SK-N-SH (cell line): ENCODE measurements around the gene MRRF. TPM values are rescaled to one million over a fixed set of nuclear protein-coding genes. Genes with fewer than 3 reads are reported as not detected.

Experiments used
- CTCF ChIA-PET: fragments of 300-600, 350-600 bp; formaldehyde crosslinking; extraction: SDS; loops from one replicate; lab custom pipeline; 2021; lab: Yijun Ruan, JAX
- POLR2A ChIA-PET: fragments of 350-600 bp; sonication (Branson Sonifier 250); formaldehyde crosslinking; extraction: SDS; loops from one replicate; lab custom pipeline; 2020; ENCODE audit warnings: antibody characterized with exemption, inconsistent platforms; lab: Yijun Ruan, JAX
- DNase-seq: peaks from one replicate; pipeline ENCODE4 v3.0.0; 2012
- H2AFZ ChIP-seq: fragments of 200-600 bp; sonication (generic); 2 replicates; pipeline ENCODE4 v1.8.1; 2016; ENCODE audit warnings: antibody characterized with exemption, mild to moderate bottlenecking, low read depth
- H3F3A ChIP-seq: fragments of 200-600 bp; sonication (generic); replicated peaks from 2 replicates; pipeline ENCODE3; 2016; ENCODE audit warnings: antibody characterized with exemption, mild to moderate bottlenecking; ENCODE audit not compliant: insufficient read depth
- H3K27ac ChIP-seq, 2 experiments: fragments of 200-500 bp in 1 of 2; fragments of 200-600 bp in 1 of 2; sonication (Bioruptor generic) in 1 of 2; sonication (generic), shearing (Covaris generic) in 1 of 2; 2 replicates each; pipeline versions ENCODE4 v1.5.1 to v1.6.1; 2014 to 2016; ENCODE audit warnings: low read depth in 2 of 2, inconsistent platforms in 1 of 2, low read length in 1 of 2, mild to moderate bottlenecking in 1 of 2, mixed read lengths in 1 of 2
- H3K27me3 ChIP-seq: fragments of 200-600 bp; sonication (generic), shearing (Covaris generic); 2 replicates; pipeline ENCODE4 v1.6.1; 2016; ENCODE audit warnings: mixed run types; ENCODE audit not compliant: insufficient read depth
- H3K36me3 ChIP-seq, 2 experiments: fragments of 200-500 bp in 1 of 2; fragments of 200-600 bp in 1 of 2; sonication (Bioruptor generic) in 1 of 2; sonication (generic) in 1 of 2; replicated peaks in 1 of 2; 2 replicates each; pipeline versions ENCODE3 to v1.5.1; 2014 to 2016; ENCODE audit warnings: low read length in 1 of 2, mild to moderate bottlenecking in 1 of 2; ENCODE audit not compliant: insufficient read depth in 2 of 2, control insufficient read depth in 1 of 2
- H3K4me1 ChIP-seq, 2 experiments: fragments of 200-500 bp in 1 of 2; fragments of 200-600 bp in 1 of 2; sonication (Bioruptor generic) in 1 of 2; sonication (generic), shearing (Covaris generic) in 1 of 2; 2 replicates each; pipeline versions ENCODE4 v1.5.1 to v1.6.1; 2014 to 2016; ENCODE audit warnings: low read depth in 1 of 2, low read length in 1 of 2, mixed run types in 1 of 2; ENCODE audit not compliant: insufficient read depth in 2 of 2, control insufficient read depth in 1 of 2
- H3K4me2 ChIP-seq: fragments of 200-600 bp; sonication (generic), shearing (Covaris generic); 2 replicates; pipeline ENCODE4 v1.6.1; 2017; ENCODE audit warnings: mixed run types
- H3K4me3 ChIP-seq, 2 experiments: fragments of 200-500 bp in 1 of 2; fragments of 200-600 bp in 1 of 2; sonication (Bioruptor generic) in 1 of 2; sonication (generic), shearing (Covaris generic) in 1 of 2; 2 replicates each; pipeline versions ENCODE4 v1.5.1 to v1.8.1; 2014 to 2016; ENCODE audit warnings: low read depth in 2 of 2, inconsistent platforms in 1 of 2, low read length in 1 of 2, mild to moderate bottlenecking in 1 of 2, mixed read lengths in 1 of 2, moderate library complexity in 1 of 2
- H3K79me2 ChIP-seq: fragments of 200-600 bp; sonication (generic); 2 replicates; pipeline ENCODE4 v1.8.1; 2017; ENCODE audit warnings: mild to moderate bottlenecking; ENCODE audit not compliant: insufficient read depth
- H3K9ac ChIP-seq: fragments of 200-600 bp; sonication (generic); 2 replicates; pipeline ENCODE4 v1.6.1; 2017; ENCODE audit warnings: mixed run types
- H3K9me2 ChIP-seq: fragments of 200-600 bp; sonication (generic); 2 replicates; pipeline ENCODE4 v1.6.1; 2017; ENCODE audit warnings: mixed run types
- H3K9me3 ChIP-seq: fragments of 200-600 bp; sonication (generic); 2 replicates; pipeline ENCODE4 v1.6.1; 2017; ENCODE audit warnings: mixed run types, mild to moderate bottlenecking, moderate library complexity
- H4K20me1 ChIP-seq: fragments of 200-600 bp; sonication (generic); 2 replicates; pipeline ENCODE4 v1.6.1; 2017; ENCODE audit warnings: mild to moderate bottlenecking, mixed run types; ENCODE audit not compliant: insufficient read depth
- ELF1 ChIP-seq: IDR thresholded peaks from 2 replicates; pipeline ENCODE4 v1.4.0; 2012
- EP300 ChIP-seq, 2 experiments: IDR thresholded peaks; 2 replicates each; pipeline versions ENCODE4 v1.4.0 to v1.6.1; 2012; ENCODE audit warnings: borderline replicate concordance in 1 of 2, low read depth in 1 of 2, low read length in 1 of 2
- EZH2phosphoT487 ChIP-seq: fragments of 200-600 bp; sonication (generic); IDR thresholded peaks from 2 replicates; pipeline ENCODE4 v1.6.1; 2017; ENCODE audit warnings: low read depth, mixed run types, mild to moderate bottlenecking, antibody characterized with exemption, moderate library complexity, borderline replicate concordance
- FOSL2 ChIP-seq: IDR thresholded peaks from 2 replicates; pipeline ENCODE4 v1.4.0; 2012; ENCODE audit warnings: low read depth, mild to moderate bottlenecking, moderate library complexity, borderline replicate concordance
- FOXJ3 ChIP-seq: sonication (generic); formaldehyde crosslinking; IDR thresholded peaks from 2 replicates; pipeline ENCODE4 v1.5.1; 2020; ENCODE audit warnings: mild to moderate bottlenecking, missing genetic modification reagents
- GABPA ChIP-seq: IDR thresholded peaks from 2 replicates; pipeline ENCODE4 v1.4.0; 2012; ENCODE audit warnings: low read depth, mild to moderate bottlenecking
- GATA2 ChIP-seq: sonication (generic); formaldehyde crosslinking; IDR thresholded peaks from 2 replicates; pipeline ENCODE4 v1.5.0; 2020; ENCODE audit warnings: mild to moderate bottlenecking, missing genetic modification reagents
- JUND ChIP-seq: IDR thresholded peaks from 2 replicates; pipeline ENCODE4 v1.4.0; 2012
- MAX ChIP-seq: IDR thresholded peaks from 2 replicates; pipeline ENCODE4 v1.4.0; 2012; ENCODE audit warnings: low read depth
- MEF2A ChIP-seq: IDR thresholded peaks from 2 replicates; pipeline ENCODE4 v1.4.0; 2012; ENCODE audit warnings: low read depth, borderline replicate concordance
- MXI1 ChIP-seq: IDR thresholded peaks from 2 replicates; pipeline ENCODE4 v1.6.1; 2012; ENCODE audit warnings: mild to moderate bottlenecking, low read depth, low read length, improper control_type of control experiment
- RAD21 ChIP-seq: IDR thresholded peaks from 2 replicates; pipeline ENCODE4 v1.6.1; 2012; ENCODE audit warnings: mild to moderate bottlenecking, low read length
- SIN3A ChIP-seq: IDR thresholded peaks from 2 replicates; pipeline ENCODE4 v1.6.1; 2012; ENCODE audit warnings: low read depth, mild to moderate bottlenecking, low read length, moderate library complexity, borderline replicate concordance
- USF1 ChIP-seq: IDR thresholded peaks from 2 replicates; pipeline ENCODE4 v1.4.0; 2012; ENCODE audit warnings: low read depth, borderline replicate concordance
- USF2 ChIP-seq: fragments of 150-350 bp; IDR thresholded peaks from 2 replicates; pipeline ENCODE4 v1.6.1; 2017; ENCODE audit warnings: antibody characterized with exemption, low read length, low read depth, borderline replicate concordance
- YY1 ChIP-seq: IDR thresholded peaks from 2 replicates; pipeline ENCODE4 v1.4.0; 2012; ENCODE audit warnings: low read depth, mild to moderate bottlenecking
- ZBTB33 ChIP-seq: IDR thresholded peaks from 2 replicates; pipeline ENCODE4 v1.4.0; 2012; ENCODE audit warnings: low read depth, borderline replicate concordance
- WGBS: methylation state at CpG from one replicate; pipeline ENCODE4 v1.1.6; 2017; ENCODE audit warnings: low lambda C conversion rate; 5-methylcytosine and 5-hydroxymethylcytosine counted together
- polyA plus RNA-seq, 3 experiments: library from polyadenylated mRNA; depleted of rRNA; stranded (reverse); fragments of >200 nt; gene quantifications; 2 replicates each; pipeline ENCODE4 v1.2.3, GENCODE V29; 2012

The MRRF gene
- polyA plus RNA-seq, 1 of the 3 experiments (the other 2 are of a cell fraction): 35.1 TPM

GRCh38 chr9:122307925-122308324 lies 43.2 kb downstream of the MRRF start:
- WGBS: 100% methylated on average over 1 of the region's 1 CpG
- no peak overlapping the region for H3K9ac ChIP-seq
- no peaks in the 10 kb centered on the region for H4K20me1 ChIP-seq
- H3K9me2 ChIP-seq: no peaks in the 10 kb centered on the region
- POLR2A ChIA-PET: no interaction called here
- TF ChIP-seq RAD21 (no peak), FOXJ3 (no peak), USF1 (no peak), MXI1 (no peak), USF2 (no peak), GATA2 (no peak), EZH2phosphoT487 (no peak), ZBTB33 (no peak), EP300 (IDR thresholded peaks at IDR 0.05; ENCODE audit: borderline replicate concordance in 1 of 2, low read depth in 1 of 2, low read length in 1 of 2) (no peak), YY1 (no peak), FOSL2 (no peak), GABPA (no peak), MAX (no peak), MEF2A (no peak), JUND (no peak), ELF1 (no peak)
- no peak overlapping the region for H3K4me2 ChIP-seq
- H3K36me3 ChIP-seq: peaks cover 12 to 53% of the 10 kb centered on the region in 2 experiments
- H3K4me3 ChIP-seq: no peak overlapping the region
- H3K9me3 ChIP-seq: no peaks in the 10 kb centered on the region
- H3K27me3 ChIP-seq: no peaks in the 10 kb centered on the region
- peaks cover 8% of the 10 kb centered on the region for H3F3A ChIP-seq
- no peak overlapping the region for H2AFZ ChIP-seq
- CTCF ChIA-PET: interaction anchor here (1.0 to 1.5 kb wide), 4 partner anchors 10 to 209 kb away, joined by 3 read pairs; no protein-coding TSS in a partner anchor
- no peak overlapping the region for H3K27ac ChIP-seq
- 0 out of 4 replicates have a peak, but pooled peaks cover 0 to 4% of the 10 kb centered on the region in 2 experiments for H3K4me1 ChIP-seq
- no peak for DNase-seq
- H3K79me2 ChIP-seq: no peaks in the 10 kb centered on the region

GRCh38 chr9:122309861-122310260 lies 45.2 kb downstream of the MRRF start:
- Histone ChIP-seq H3K4me2 (no peak overlapping the region), H2AFZ (no peak overlapping the region), H3F3A (no peaks in the 10 kb centered on the region), H3K27me3 (no peaks in the 10 kb centered on the region), H3K36me3 (peaks cover 30 to 72% of the 10 kb centered on the region in 2 experiments), H3K4me1 (no peaks in the 10 kb centered on the region), H3K9me2 (no peaks in the 10 kb centered on the region), H3K4me3 (no peak overlapping the region), H3K79me2 (no peaks in the 10 kb centered on the region), H3K9ac (no peak overlapping the region), H4K20me1 (no peaks in the 10 kb centered on the region), H3K9me3 (no peaks in the 10 kb centered on the region), H3K27ac (no peak overlapping the region)
- 95% methylated on average over 2 of the region's 2 CpGs for WGBS
- TF ChIP-seq SIN3A: no peak
- CTCF ChIA-PET: interaction anchor here (0.6 to 1.5 kb wide), 2 partner anchors 41 to 215 kb away, joined by 3 to 5 read pairs; no protein-coding TSS in a partner anchor
- POLR2A ChIA-PET: no interaction called here
- no peak for DNase-seq
